ENCODE data around the gene GNB5. TPM values are rescaled to one million over a fixed set of nuclear protein-coding genes. Genes with fewer than 3 reads are reported as not detected.
"Not testable (repeated sequence)": the region's sequence is repeated elsewhere in the genome, so short reads cannot be mapped to it uniquely, and the experiment has no call there.

Gene GNB5
- 19.6 TPM for polyA plus RNA-seq (2013, experiment 1 of 2; ENCODE audit: insufficient read length)
- polyA plus RNA-seq (2013, experiment 2 of 2; ENCODE audit: insufficient read length) = 22.4 TPM

GRCh38 chr15:52191207-52191606 is at the start of gene GNB5:
GNB5 (minus strand) TSS chr15:52191392; CDS start chr15:52184676, 6,716 bp downstream.
- no peak for DNase-seq

- DNase-seq = no peak
These were observed 49.0 kb upstream of the GNB5 start for GRCh38 chr15:52240166-52240565.

- DNase-seq = not testable (repeated sequence)
These were observed 47.9 kb upstream of the GNB5 start for GRCh38 chr15:52238989-52239525.

GRCh38 chr15:52238149-52238548 is 47.0 kb upstream of the GNB5 start:
- no peak for DNase-seq

GRCh38 chr15:52236013-52236412 is 44.8 kb upstream of the GNB5 start:
- DNase-seq = peak; percentile 21

- no peak for DNase-seq
These were observed 43.7 kb upstream of the GNB5 start for GRCh38 chr15:52234596-52235541.

- DNase-seq = peak; percentile 19
These were observed 42.2 kb upstream of the GNB5 start for GRCh38 chr15:52233405-52233804.

- DNase-seq = no peak
These were observed 41.1 kb upstream of the GNB5 start for GRCh38 chr15:52232327-52232726.

GRCh38 chr15:52230073-52230472 is 38.9 kb upstream of the GNB5 start:
- no peak for DNase-seq

GRCh38 chr15:52228921-52229320 is 37.7 kb upstream of the GNB5 start:
- DNase-seq = no peak

GRCh38 chr15:52227456-52227855 is 36.3 kb upstream of the GNB5 start:
- peak; percentile 78 for DNase-seq

GRCh38 chr15:52225230-52225629 is 34.0 kb upstream of the GNB5 start:
- DNase-seq = no peak

GRCh38 chr15:52224211-52224610 is 33.0 kb upstream of the GNB5 start:
- DNase-seq = no peak

GRCh38 chr15:52221730-52222129 is 30.5 kb upstream of the GNB5 start:
- no peak for DNase-seq

- DNase-seq = no peak
These were observed 29.9 kb upstream of the GNB5 start for GRCh38 chr15:52220937-52221660.

GRCh38 chr15:52220251-52220650 is 29.1 kb upstream of the GNB5 start:
- no peak for DNase-seq

GRCh38 chr15:52218816-52219215 is 27.6 kb upstream of the GNB5 start:
- DNase-seq = no peak

- DNase-seq = no peak
These were observed 27.2 kb upstream of the GNB5 start for GRCh38 chr15:52218371-52218770.

GRCh38 chr15:52217186-52217585 is 26.0 kb upstream of the GNB5 start:
- no peak for DNase-seq

- DNase-seq = no peak
These were observed 23.4 kb upstream of the GNB5 start for GRCh38 chr15:52214553-52214952.

GRCh38 chr15:52213206-52213605 is 22.0 kb upstream of the GNB5 start:
- DNase-seq = no peak

GRCh38 chr15:52208306-52208946 is 17.2 kb upstream of the GNB5 start:
- peak; percentile 77 for DNase-seq

GRCh38 chr15:52207191-52207590 is 16.0 kb upstream of the GNB5 start:
- DNase-seq = no peak
